ENCODE data around the gene PLA2G12B.

PLA2G12B gene

GRCh38 chr10:72885953-72886352, 68.7 kb downstream of the PLA2G12B start:
- no peaks in the 10 kb centered on the region for H3K79me2 ChIP-seq (ENCODE audit: control insufficient read depth, low read length)
- no peak overlapping the region for H3K27ac ChIP-seq (ENCODE audit: low read depth, low read length)
- H3F3A ChIP-seq (ENCODE audit: control insufficient read depth, insufficient read depth) = no peaks in the 10 kb centered on the region
- peaks cover 12% of the 10 kb centered on the region for H3K4me1 ChIP-seq (ENCODE audit: control insufficient read depth, low read length)
- no peak overlapping the region for H3K4me3 ChIP-seq (ENCODE audit: low read length)
- no peaks in the 10 kb centered on the region; the same call in none of the 2 replicates for H3K36me3 ChIP-seq (ENCODE audit: control insufficient read depth, low read length)
- TF ChIP-seq CTCF (IDR thresholded peaks at IDR 0.05; ENCODE audit: low read depth, low read length, poor library complexity, severe bottlenecking) (no peak), EZH2phosphoT487 (IDR thresholded peaks at IDR 0.05; ENCODE audit: borderline replicate concordance, low read length) (no peak)
- H4K20me1 ChIP-seq (ENCODE audit: control insufficient read depth, insufficient read depth, low read depth, low read length) = no peaks in the 10 kb centered on the region
- H3K4me2 ChIP-seq (ENCODE audit: low read length) = no peak overlapping the region
- no peaks in the 10 kb centered on the region for H3K9me2 ChIP-seq (replicated peaks; ENCODE audit: control insufficient read depth, low read length)
- no peaks in the 10 kb centered on the region for H3K9me3 ChIP-seq (ENCODE audit: control insufficient read depth, insufficient read depth, low read length)
- no peaks in the 10 kb centered on the region for H3K27me3 ChIP-seq (ENCODE audit: control insufficient read depth, low read length)

Data from DOHH2 (cell line).